Measurements from ENCODE around the gene DIP2C.

GRCh38 chr10:239109-239508 lies 450.4 kb downstream of the DIP2C start:
- TF ChIP-seq POLR2A (IDR thresholded peaks at IDR 0.05; ENCODE audit: low read depth, low read length) (no peak), POLR2AphosphoS5 (IDR thresholded peaks at IDR 0.05; ENCODE audit: low read depth, low read length) (no peak), TAF1 (IDR thresholded peaks at IDR 0.05; ENCODE audit: borderline replicate concordance, low read depth, low read length) (no peak)

Measured in GM12892 (cell line).